ENCODE measurements around the gene TPPP3.
A peak's percentile ranks its signal among the peaks of the same experiment; 100 is the strongest.

The TPPP3 gene

DNA sequence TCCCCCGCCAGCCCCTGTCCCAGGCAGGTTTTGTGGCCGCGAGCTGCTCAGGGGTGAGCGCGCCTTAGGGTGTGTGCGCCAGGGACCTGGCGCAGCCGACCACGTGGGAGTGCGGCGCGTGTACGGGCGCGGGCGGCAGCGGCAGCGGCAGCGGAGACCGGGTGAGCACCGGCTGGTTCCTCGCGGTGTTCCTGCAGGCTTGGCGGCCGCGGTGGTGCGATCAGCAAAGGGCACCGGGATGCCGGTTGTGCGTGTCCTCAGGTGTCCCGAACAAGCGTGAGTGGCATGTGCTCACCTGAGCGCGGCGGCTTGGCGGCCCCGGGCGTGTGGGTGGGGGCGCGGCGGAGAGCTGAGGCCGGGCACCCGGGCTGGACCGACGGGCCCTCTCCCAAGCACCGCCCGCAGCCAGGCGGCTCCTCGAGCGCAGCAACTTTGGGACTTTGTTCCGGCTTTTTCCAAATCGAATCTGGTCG lies 37.2 kb upstream of the TPPP3 start:
- H3K27ac Mint-ChIP-seq, result peak overlapping the region; percentile 73
- H3K36me3 Mint-ChIP-seq, result no peaks in the 10 kb centered on the region
- H3K4me1 Mint-ChIP-seq (ENCODE audit: low read depth), result peaks cover 11% of the 10 kb centered on the region

DNA sequence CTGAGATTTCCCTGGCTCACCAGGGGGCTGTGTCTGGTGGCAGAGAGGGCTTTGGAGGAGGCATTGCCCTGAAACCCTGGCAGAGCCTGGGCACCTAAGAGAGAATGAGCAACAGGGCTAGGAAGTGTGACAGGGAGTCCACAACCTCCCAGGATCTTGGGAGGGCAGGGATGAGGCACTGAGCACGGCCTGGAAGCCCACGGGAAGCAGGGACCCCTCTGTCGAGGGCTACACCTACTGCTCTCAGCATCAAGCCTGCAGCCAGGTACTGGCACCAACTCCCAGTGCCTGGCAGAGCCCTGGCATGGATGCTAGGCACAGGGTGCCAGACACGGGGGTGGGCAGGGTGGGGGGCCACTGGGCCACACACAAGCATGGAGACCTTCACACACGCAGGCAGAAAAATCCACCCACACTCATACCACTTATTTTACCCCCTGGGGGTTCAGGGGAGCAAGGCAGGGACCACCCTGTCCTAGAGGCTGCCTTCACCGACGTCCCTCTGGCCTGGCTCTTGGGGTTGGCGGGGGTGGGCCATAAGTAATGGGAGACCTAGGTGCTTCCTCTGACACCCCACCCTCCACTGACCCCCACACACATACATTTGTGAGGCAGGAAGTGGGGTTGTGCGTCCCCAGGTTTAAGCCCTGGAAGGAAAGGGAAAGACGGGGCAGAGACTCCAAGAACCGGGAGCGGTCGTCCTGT lies 36.7 kb upstream of the TPPP3 start:
- H3K27me3 Mint-ChIP-seq, result peaks cover 18% of the 10 kb centered on the region
- peak overlapping the region; percentile 73 for H3K27ac Mint-ChIP-seq

More for the DNA sequence above, 37.2 kb upstream of the TPPP3 start:
- H3K4me3 Mint-ChIP-seq, result peak overlapping the region; percentile 84
- no peaks in the 10 kb centered on the region for H3K9me3 Mint-ChIP-seq (ENCODE audit: low read depth)
- peaks cover 16% of the 10 kb centered on the region for H3K27me3 Mint-ChIP-seq

GRCh38 chr16:67429053-67429798 lies 35.9 kb upstream of the TPPP3 start:
- no peaks in the 10 kb centered on the region for H3K9me3 Mint-ChIP-seq (ENCODE audit: low read depth)
- H3K27me3 Mint-ChIP-seq, result peaks cover 18% of the 10 kb centered on the region
- H3K4me3 Mint-ChIP-seq, result peak overlapping the region; percentile 84
- no peak overlapping the region for H3K27ac Mint-ChIP-seq
- H3K36me3 Mint-ChIP-seq, result no peaks in the 10 kb centered on the region
- peaks cover 11% of the 10 kb centered on the region for H3K4me1 Mint-ChIP-seq (ENCODE audit: low read depth)

More for the DNA sequence above, 36.7 kb upstream of the TPPP3 start:
- Mint-ChIP-seq H3K4me3 (peak overlapping the region; percentile 84), H3K36me3 (no peaks in the 10 kb centered on the region), H3K9me3 (ENCODE audit: low read depth) (no peaks in the 10 kb centered on the region), H3K4me1 (ENCODE audit: low read depth) (peaks cover 11% of the 10 kb centered on the region)

DNA sequence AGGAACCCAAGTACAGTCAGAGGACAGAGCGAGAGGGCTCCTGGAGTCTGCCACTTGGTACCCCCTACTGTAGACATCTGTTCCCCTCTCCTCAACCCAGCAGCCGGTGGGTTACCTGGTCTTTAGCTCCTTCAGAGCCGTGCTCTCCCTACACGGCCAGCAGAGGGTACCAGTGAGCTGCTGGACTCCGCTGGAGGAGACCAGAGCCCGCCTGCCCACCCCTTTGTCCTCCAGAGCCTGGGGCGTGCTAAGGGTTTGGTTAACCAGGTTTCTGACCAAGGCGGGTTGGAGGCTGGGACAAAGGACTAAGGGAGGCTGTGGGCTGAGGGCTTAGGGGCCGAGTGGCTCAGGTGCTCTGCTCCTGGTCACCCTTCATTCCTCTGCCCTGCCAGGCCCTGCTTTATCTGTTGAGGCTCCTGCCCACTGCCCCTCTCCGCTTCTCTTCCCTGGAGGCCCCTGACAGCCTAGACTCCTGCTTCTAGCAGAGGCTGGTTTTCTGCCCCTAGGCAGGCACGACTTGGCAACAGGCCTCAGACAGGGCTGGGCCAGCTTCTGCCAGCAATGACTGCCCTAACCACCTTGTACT lies 34.9 kb upstream of the TPPP3 start:
- Mint-ChIP-seq H3K4me3 (no peak overlapping the region), H3K9me3 (ENCODE audit: low read depth) (no peaks in the 10 kb centered on the region), H3K27me3 (peaks cover 18% of the 10 kb centered on the region), H3K36me3 (no peaks in the 10 kb centered on the region), H3K4me1 (ENCODE audit: low read depth) (peaks cover 10% of the 10 kb centered on the region), H3K27ac (no peak overlapping the region)

DNA sequence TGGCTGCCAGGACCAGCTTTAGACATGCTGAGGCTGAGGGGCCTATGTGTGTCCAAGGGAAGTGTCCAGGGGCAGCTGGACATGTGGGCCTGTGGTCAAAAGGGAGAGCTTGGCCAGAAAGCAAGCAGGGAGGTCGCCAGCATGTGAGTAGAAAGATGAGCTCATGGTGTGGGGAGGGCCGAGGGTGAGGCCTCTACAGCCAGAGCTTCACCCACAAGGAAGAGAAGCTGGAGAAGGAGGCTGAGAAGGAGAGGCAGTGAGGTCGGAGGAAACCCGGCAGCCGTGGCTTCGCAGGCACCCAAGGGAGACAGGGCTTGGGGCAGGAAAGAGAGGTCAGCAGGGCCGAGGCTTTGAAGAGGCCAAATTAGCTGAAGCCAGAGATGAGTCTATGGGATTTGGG lies 33.7 kb upstream of the TPPP3 start:
- Mint-ChIP-seq H3K27ac (no peak overlapping the region), H3K36me3 (no peaks in the 10 kb centered on the region), H3K4me3 (no peak overlapping the region), H3K9me3 (ENCODE audit: low read depth) (no peaks in the 10 kb centered on the region), H3K4me1 (ENCODE audit: low read depth) (peaks cover 6% of the 10 kb centered on the region), H3K27me3 (peaks cover 17% of the 10 kb centered on the region)

DNA sequence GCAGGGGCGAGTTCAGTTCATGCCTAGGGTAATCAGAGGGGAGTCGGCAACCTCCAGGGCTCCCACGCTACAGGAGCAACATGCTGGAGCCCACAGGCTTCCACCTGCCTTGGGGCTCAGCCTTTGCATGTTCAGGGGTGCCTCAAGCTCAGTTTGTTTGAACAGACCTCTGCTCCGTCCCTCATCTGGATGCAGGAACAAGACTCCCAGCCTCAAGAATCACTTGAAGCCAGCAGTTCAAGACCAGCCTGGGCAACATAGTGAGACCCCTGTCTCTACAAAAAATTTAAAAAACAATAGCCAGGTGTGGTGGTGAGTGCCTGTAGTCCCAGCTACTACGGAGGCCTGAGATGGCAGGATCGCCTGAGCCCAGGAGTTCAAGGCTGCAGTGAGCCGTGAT lies 32.7 kb upstream of the TPPP3 start:
- peaks cover 17% of the 10 kb centered on the region for H3K27me3 Mint-ChIP-seq
- H3K4me3 Mint-ChIP-seq, result no peak overlapping the region
- H3K9me3 Mint-ChIP-seq (ENCODE audit: low read depth), result no peaks in the 10 kb centered on the region
- no peaks in the 10 kb centered on the region for H3K36me3 Mint-ChIP-seq
- H3K27ac Mint-ChIP-seq, result no peak overlapping the region
- H3K4me1 Mint-ChIP-seq (ENCODE audit: low read depth), result peaks cover 2% of the 10 kb centered on the region

DNA sequence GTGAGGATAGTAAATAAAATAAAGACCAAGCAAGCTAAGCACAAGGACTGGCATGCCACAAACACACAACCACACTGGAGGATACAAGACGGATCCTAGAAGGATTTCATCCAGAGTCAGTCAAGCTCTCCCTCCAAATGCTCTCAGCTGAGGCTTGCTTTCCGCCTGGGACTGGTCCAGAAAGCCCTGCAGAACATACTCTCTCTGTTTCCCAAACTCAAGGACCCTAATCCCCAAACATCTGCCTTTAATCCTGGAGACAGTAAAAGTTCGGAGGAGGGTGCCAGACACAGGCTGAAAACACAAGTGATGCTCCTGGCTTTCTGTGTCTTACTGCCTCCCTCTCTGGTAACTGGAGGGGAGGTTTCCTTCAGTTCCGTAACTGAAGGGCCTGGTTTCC lies 32.3 kb upstream of the TPPP3 start:
- Mint-ChIP-seq H3K4me3 (no peak overlapping the region), H3K4me1 (ENCODE audit: low read depth) (peaks cover 2% of the 10 kb centered on the region), H3K9me3 (ENCODE audit: low read depth) (no peaks in the 10 kb centered on the region), H3K27me3 (peaks cover 17% of the 10 kb centered on the region), H3K27ac (no peak overlapping the region), H3K36me3 (no peaks in the 10 kb centered on the region)

DNA sequence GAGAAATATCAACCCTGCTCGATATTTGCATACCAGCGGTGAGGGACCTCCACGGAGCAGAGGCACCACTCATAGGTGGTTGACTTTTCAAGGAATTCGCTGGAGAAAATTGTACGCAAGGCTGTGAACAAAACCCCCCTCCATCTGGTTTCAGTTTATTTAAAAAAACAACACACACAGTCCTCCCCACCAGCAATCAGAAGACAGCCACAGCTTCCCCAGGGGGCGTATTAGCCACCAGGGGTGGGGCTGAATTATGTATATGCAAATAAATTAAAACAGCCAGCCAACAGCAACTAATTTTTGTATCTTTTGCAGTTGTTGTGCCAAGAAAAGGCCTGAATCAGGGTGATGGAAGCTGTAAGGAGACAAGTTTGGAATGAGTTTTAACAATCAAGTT lies 31.8 kb upstream of the TPPP3 start:
- Mint-ChIP-seq H3K36me3 (no peaks in the 10 kb centered on the region), H3K27ac (no peak overlapping the region), H3K4me1 (ENCODE audit: low read depth) (no peaks in the 10 kb centered on the region), H3K9me3 (ENCODE audit: low read depth) (no peaks in the 10 kb centered on the region), H3K27me3 (peaks cover 17% of the 10 kb centered on the region), H3K4me3 (no peak overlapping the region)

GRCh38 chr16:67424261-67424615 lies 30.9 kb upstream of the TPPP3 start:
- H3K27me3 Mint-ChIP-seq, result peaks cover 21% of the 10 kb centered on the region

DNA sequence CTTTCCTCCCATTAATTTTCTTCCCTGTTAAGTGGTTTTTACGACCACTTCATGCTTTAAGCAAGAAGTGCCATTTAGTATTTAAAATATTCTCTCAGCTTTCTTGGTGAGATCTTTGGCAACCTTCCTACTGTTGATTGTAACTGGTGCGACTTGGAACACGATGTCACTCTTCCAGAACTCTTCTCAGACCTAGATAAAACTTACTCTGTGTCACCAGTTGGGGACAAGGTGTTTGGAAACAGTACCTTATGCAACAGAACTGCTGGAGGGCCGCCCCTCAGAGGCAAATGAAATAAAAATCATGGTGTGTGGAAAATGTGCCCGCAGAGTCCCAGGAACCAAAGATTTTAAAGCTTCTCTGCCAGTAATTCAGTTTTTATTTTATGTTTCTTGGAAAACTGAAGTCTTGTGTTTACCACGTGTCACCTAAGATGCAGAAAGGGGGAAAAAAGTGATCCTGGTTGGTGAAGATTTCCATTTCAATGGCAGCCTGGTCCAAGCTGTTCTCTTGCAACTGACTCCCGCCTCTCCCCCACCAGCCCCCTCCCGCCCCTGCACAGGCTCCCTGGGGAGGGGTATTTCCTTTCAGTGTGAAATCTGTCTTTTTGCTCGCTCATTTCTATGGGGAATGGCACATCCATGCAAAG lies 30.4 kb upstream of the TPPP3 start:
- no peak overlapping the region for H3K27ac Mint-ChIP-seq
- peaks cover 16% of the 10 kb centered on the region for H3K27me3 Mint-ChIP-seq
- H3K9me3 Mint-ChIP-seq (ENCODE audit: low read depth), result no peaks in the 10 kb centered on the region
- H3K4me1 Mint-ChIP-seq (ENCODE audit: low read depth), result no peaks in the 10 kb centered on the region
- H3K36me3 Mint-ChIP-seq, result no peaks in the 10 kb centered on the region
- no peak overlapping the region for H3K4me3 Mint-ChIP-seq

More at GRCh38 chr16:67424261-67424615, 30.9 kb upstream of the TPPP3 start:
- Mint-ChIP-seq H3K4me1 (ENCODE audit: low read depth) (no peaks in the 10 kb centered on the region), H3K4me3 (no peak overlapping the region), H3K9me3 (ENCODE audit: low read depth) (no peaks in the 10 kb centered on the region), H3K36me3 (no peaks in the 10 kb centered on the region), H3K27ac (no peak overlapping the region)

DNA sequence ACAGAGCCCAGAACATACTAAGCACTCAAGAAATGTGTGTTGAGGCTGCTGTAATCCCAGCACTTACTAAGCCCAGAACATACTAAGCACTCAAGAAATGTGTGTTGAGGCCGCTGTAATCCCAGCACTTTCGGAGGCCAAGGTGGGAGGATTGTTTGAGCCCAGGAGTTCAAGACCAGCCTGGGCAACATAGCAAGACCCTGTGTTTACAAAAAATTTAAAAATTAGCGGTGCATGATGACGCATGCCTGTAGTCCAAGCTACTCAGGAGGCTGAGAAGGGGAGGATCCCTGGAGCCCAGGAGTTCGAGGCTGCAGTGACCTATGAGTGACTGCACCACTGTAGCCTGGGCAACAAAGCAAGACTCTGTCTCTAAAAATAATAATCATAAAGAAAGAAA lies 29.7 kb upstream of the TPPP3 start:
- no peak overlapping the region for H3K27ac Mint-ChIP-seq
- peaks cover 16% of the 10 kb centered on the region for H3K27me3 Mint-ChIP-seq
- no peak overlapping the region for H3K4me3 Mint-ChIP-seq
- no peaks in the 10 kb centered on the region for H3K36me3 Mint-ChIP-seq
- no peaks in the 10 kb centered on the region for H3K4me1 Mint-ChIP-seq (ENCODE audit: low read depth)
- H3K9me3 Mint-ChIP-seq (ENCODE audit: low read depth), result no peaks in the 10 kb centered on the region

DNA sequence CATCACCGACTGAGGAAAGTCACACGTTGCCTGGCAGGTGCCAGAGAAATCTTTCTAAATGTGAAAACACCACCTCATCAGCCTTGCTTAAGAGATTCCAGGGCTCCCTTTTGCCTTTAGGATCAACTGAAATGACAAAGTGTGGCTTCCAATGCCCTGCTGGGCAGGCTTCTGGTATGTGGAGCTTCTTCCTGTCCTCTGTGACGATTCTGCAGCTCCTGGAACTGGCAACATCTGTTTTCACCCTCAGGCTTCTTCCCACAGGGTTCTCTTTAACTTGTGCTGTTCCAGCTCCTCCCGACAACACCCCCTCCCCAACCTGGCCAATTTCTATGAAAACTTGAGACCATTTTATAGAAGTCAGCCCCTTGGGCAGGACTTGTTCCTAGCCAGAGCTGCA lies 27.7 kb upstream of the TPPP3 start:
- no peak overlapping the region for H3K27ac Mint-ChIP-seq
- peaks cover 5% of the 10 kb centered on the region for H3K4me1 Mint-ChIP-seq (ENCODE audit: low read depth)
- peaks cover 15% of the 10 kb centered on the region for H3K27me3 Mint-ChIP-seq
- H3K9me3 Mint-ChIP-seq (ENCODE audit: low read depth), result no peaks in the 10 kb centered on the region
- no peaks in the 10 kb centered on the region for H3K36me3 Mint-ChIP-seq
- H3K4me3 Mint-ChIP-seq, result no peak overlapping the region

DNA sequence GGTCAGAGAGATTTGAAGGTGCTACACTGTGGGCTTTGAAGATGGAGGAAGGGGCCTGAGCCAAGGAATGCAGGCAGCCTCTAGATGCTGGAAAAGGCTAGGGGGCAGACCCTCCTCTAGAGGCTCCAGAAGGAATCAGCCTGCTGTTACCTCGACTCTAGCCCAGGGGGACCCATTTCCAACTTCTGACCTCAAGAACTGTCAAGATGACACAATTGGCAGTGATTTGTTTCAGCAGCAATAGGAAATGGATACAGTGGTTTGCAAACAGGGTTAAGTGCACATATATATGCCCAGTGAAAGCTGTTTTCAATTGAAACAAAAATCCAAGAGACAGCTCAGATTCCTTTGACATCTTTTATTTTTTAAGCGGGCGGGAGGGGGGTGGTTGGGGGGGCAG lies 26.6 kb upstream of the TPPP3 start:
- H3K4me3 Mint-ChIP-seq, result no peak overlapping the region

GRCh38 chr16:67419502-67419901 lies 26.2 kb upstream of the TPPP3 start:
- H3K36me3 Mint-ChIP-seq, result no peaks in the 10 kb centered on the region
- no peaks in the 10 kb centered on the region for H3K9me3 Mint-ChIP-seq (ENCODE audit: low read depth)
- no peak overlapping the region for H3K27ac Mint-ChIP-seq
- H3K27me3 Mint-ChIP-seq, result peaks cover 14% of the 10 kb centered on the region
- no peak overlapping the region for H3K4me3 Mint-ChIP-seq
- H3K4me1 Mint-ChIP-seq (ENCODE audit: low read depth), result peaks cover 7% of the 10 kb centered on the region

More for the DNA sequence above, 26.6 kb upstream of the TPPP3 start:
- H3K27ac Mint-ChIP-seq, result no peak overlapping the region
- peaks cover 7% of the 10 kb centered on the region for H3K4me1 Mint-ChIP-seq (ENCODE audit: low read depth)
- H3K36me3 Mint-ChIP-seq, result no peaks in the 10 kb centered on the region
- no peaks in the 10 kb centered on the region for H3K9me3 Mint-ChIP-seq (ENCODE audit: low read depth)
- H3K27me3 Mint-ChIP-seq, result peaks cover 14% of the 10 kb centered on the region

Data from activated naive CD8-positive, alpha-beta T cell (primary cell).